Calu3 (cell line): ENCODE measurements around the gene SH3BP4. TPM values are rescaled to one million over a fixed set of nuclear protein-coding genes. Genes with fewer than 3 reads are reported as not detected.

Experiments used
- BruUV-seq: library from RNA; stranded (reverse); fragments of 400-500 nt; replicated peaks from 2 replicates; lab custom pipeline; 2021; lab: Mats Ljungman, UMichigan
- CTCF ChIA-PET: fragments of 300-600 bp; sonication (Branson Sonifier 250); formaldehyde crosslinking; loops from one replicate; lab custom pipeline; 2022; ENCODE audit warnings: antibody characterized with exemption; lab: Charles Lee
- DNase-seq: peaks from one replicate; pipeline ENCODE4 v3.0.0; 2022
- H3K27ac Mint-ChIP-seq: one replicate; pipeline ENCODE4 v1.8.0; 2022; ENCODE audit warnings: mixed read lengths; ENCODE audit not compliant: unreplicated experiment
- H3K27me3 Mint-ChIP-seq: one replicate; pipeline ENCODE4 v1.8.0; 2022; ENCODE audit warnings: mixed read lengths; ENCODE audit not compliant: unreplicated experiment
- H3K36me3 Mint-ChIP-seq: one replicate; pipeline ENCODE4 v1.8.0; 2022; ENCODE audit warnings: mild to moderate bottlenecking, moderate library complexity, mixed read lengths; ENCODE audit not compliant: insufficient read depth, unreplicated experiment
- H3K4me1 Mint-ChIP-seq: one replicate; pipeline ENCODE4 v1.8.0; 2022; ENCODE audit warnings: mild to moderate bottlenecking, low read depth, mixed read lengths; ENCODE audit not compliant: unreplicated experiment
- H3K4me3 Mint-ChIP-seq: one replicate; pipeline ENCODE4 v1.8.0; 2022; ENCODE audit warnings: mild to moderate bottlenecking, low read depth, moderate library complexity, mixed read lengths; ENCODE audit not compliant: unreplicated experiment
- H3K9me3 Mint-ChIP-seq: one replicate; pipeline ENCODE4 v1.8.0; 2022; ENCODE audit warnings: low read depth, mixed read lengths; ENCODE audit not compliant: unreplicated experiment
- intact Hi-C: fragments of 100-400 bp; cut with micrococcal nuclease; formaldehyde crosslinking; loops from one replicate; pipeline ENCODE4 v1.10.0; 2022; ENCODE audit not compliant: unreplicated experiment
- total RNA-seq: library from RNA; stranded (reverse); gene quantifications from 2 replicates; pipeline ENCODE4 v1.2.3, GENCODE V29; 2022
- TF ChIP-seq, protein P1 (sequence below): fragments of 200-600 bp; IDR thresholded peaks from one replicate; pipeline ENCODE4 v1.8.0; 2022; ENCODE audit warnings: antibody characterized with exemption; ENCODE audit not compliant: unreplicated experiment

SH3BP4 gene
- total RNA-seq, 1 experiment from 2014 or later = 36.9 TPM

DNA sequence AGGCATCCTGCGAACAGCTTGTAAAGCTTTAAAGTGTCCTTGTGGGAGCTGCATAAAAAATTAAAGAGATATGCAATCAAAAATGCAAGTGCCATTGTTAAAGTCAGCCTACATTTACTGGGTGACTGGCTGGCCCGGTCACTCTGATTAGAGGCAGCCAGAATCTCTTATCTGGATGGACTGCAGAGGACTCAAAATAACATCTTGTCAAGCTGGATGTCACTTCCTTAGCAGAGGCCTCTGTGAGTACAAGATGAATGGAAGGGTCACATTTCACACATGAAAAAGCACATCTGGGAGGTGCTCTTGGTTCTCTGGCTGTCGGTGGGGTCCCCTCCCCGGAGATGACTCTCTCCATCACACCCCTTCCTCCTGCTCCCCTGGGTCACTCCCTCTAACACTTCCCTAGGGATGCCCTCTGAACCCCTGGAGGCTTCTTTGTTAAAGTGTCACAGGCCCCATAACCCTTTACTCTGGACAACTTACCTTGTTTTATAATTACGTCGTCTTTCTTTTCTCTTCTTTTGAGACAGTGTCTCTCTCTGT is 122.1 kb downstream of the SH3BP4 start:
- Mint-ChIP-seq H3K9me3 (no peaks in the 10 kb centered on the region), H3K36me3 (no peaks in the 10 kb centered on the region), H3K27me3 (peaks cover 50% of the 10 kb centered on the region), H3K4me1 (no peaks in the 10 kb centered on the region), H3K27ac (no peak overlapping the region), H3K4me3 (no peak overlapping the region)
- CTCF ChIA-PET = interaction anchor here (0.5 kb wide), 1 partner anchor 122 kb away, joined by 3 read pairs; the partner anchor contains the start of gene SH3BP4
- BruUV-seq = no TSS peak
- intact Hi-C loops = no loop called here
- TF ChIP-seq, protein P1, sequence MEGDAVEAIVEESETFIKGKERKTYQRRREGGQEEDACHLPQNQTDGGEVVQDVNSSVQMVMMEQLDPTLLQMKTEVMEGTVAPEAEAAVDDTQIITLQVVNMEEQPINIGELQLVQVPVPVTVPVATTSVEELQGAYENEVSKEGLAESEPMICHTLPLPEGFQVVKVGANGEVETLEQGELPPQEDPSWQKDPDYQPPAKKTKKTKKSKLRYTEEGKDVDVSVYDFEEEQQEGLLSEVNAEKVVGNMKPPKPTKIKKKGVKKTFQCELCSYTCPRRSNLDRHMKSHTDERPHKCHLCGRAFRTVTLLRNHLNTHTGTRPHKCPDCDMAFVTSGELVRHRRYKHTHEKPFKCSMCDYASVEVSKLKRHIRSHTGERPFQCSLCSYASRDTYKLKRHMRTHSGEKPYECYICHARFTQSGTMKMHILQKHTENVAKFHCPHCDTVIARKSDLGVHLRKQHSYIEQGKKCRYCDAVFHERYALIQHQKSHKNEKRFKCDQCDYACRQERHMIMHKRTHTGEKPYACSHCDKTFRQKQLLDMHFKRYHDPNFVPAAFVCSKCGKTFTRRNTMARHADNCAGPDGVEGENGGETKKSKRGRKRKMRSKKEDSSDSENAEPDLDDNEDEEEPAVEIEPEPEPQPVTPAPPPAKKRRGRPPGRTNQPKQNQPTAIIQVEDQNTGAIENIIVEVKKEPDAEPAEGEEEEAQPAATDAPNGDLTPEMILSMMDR = no peak
- DNase-seq = no peak

DNA sequence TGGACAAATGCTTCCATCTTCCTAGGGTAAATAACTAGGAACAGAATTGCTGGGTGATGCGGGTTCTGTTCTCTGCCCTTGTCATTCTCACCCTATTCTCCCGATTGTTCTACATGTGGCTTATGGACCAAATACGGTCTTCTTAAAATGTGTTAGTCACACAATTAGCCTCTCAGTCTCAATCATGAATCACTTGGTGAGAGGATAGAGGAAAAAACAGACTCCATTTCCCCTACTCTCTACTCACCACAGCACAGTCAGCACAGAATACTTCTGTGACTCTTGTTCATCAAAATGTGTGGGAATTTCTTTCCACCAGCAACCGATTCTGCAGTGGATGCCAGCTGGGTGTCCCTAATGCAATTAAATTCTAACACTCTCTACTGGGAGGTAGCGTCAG is 125.2 kb downstream of the SH3BP4 start:
- intact Hi-C loops = no loop called here
- TF ChIP-seq, protein P1 = no peak
- BruUV-seq = no TSS peak
- Mint-ChIP-seq H3K9me3 (no peaks in the 10 kb centered on the region), H3K36me3 (no peaks in the 10 kb centered on the region), H3K27me3 (peaks cover 27% of the 10 kb centered on the region), H3K4me3 (no peak overlapping the region), H3K4me1 (no peaks in the 10 kb centered on the region), H3K27ac (no peak overlapping the region)
- DNase-seq = no peak
- CTCF ChIA-PET = interaction anchor here (0.9 kb wide), 1 partner anchor 30 kb away, joined by 3 read pairs; no protein-coding TSS in a partner anchor

DNA sequence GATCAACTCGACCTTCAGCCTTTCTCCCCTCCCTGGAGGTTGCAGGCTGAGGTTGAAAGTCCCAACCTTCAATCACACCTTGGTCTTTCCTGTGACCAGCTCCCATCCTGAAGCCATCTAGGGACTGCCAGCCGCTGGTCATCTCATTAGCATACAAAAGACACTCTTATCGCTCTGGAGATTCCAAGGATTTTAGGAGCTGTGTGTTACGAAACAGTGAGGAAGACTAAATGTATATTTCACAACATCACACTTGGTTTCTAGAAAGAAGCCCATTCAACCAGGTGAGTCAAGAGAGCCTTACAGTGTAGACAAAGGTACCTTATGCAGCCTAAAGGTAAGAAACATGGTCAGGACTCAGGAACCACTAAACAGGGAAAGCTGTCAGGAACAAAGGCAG is 126.4 kb downstream of the SH3BP4 start:
- intact Hi-C loops = no loop called here

DNA sequence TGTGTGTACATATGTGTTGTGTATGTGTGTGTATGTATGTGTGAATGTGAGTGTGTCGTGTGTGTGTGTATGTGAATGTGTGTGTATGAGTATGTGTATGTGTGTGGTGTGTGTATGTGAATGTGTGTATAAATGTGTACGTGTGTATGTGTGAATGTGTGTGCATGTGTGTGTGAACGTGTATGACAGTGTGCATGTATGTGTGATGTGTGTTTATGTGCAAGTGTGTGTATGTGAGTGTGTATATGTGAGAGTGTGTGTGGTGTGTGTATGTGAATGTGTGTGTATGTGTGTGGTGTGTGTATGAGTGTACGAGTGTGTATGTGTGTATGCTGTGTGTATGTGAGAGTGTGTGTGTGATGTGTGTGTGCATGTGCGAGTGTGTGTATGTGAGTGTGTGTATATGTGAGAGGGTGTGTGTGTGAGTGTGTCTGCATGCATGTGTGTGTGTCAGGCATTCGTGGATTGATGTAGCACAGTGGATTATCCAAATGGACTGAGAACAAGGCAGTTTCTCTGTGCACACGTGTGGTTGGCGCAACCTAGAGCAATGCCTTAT is 127.2 kb downstream of the SH3BP4 start:
- TF ChIP-seq, protein P1 = no peak
- no peaks in the 10 kb centered on the region for H3K36me3 Mint-ChIP-seq
- BruUV-seq = no TSS peak
- intact Hi-C loops = no loop called here
- H3K4me3 Mint-ChIP-seq = no peak overlapping the region
- CTCF ChIA-PET = no interaction called here
- H3K4me1 Mint-ChIP-seq = no peaks in the 10 kb centered on the region
- H3K27ac Mint-ChIP-seq = no peak overlapping the region
- H3K27me3 Mint-ChIP-seq = peaks cover 23% of the 10 kb centered on the region
- H3K9me3 Mint-ChIP-seq = no peaks in the 10 kb centered on the region
- DNase-seq = no peak

More for the DNA sequence above, 126.4 kb downstream of the SH3BP4 start:
- H3K4me1 Mint-ChIP-seq = no peaks in the 10 kb centered on the region
- CTCF ChIA-PET = no interaction called here
- no peaks in the 10 kb centered on the region for H3K9me3 Mint-ChIP-seq
- no peaks in the 10 kb centered on the region for H3K36me3 Mint-ChIP-seq
- H3K4me3 Mint-ChIP-seq = no peak overlapping the region
- DNase-seq = no peak
- peaks cover 27% of the 10 kb centered on the region for H3K27me3 Mint-ChIP-seq
- no peak overlapping the region for H3K27ac Mint-ChIP-seq
- TF ChIP-seq, protein P1 = no peak
- BruUV-seq = no TSS peak
